GM21526 (cell line): ENCODE data around the gene SGIP1.
"Not testable (repeated sequence)": the region's sequence is repeated elsewhere in the genome, so short reads cannot be mapped to it uniquely, and the experiment has no call there.

Experiments
- ATAC-seq: cut with Tn5 transposase; IDR thresholded peaks from one replicate; pipeline ENCODE4 v1.9.1; 2021; ENCODE audit warnings: moderate library complexity; ENCODE audit not compliant: unreplicated experiment, low FRiP score

The SGIP1 gene

DNA sequence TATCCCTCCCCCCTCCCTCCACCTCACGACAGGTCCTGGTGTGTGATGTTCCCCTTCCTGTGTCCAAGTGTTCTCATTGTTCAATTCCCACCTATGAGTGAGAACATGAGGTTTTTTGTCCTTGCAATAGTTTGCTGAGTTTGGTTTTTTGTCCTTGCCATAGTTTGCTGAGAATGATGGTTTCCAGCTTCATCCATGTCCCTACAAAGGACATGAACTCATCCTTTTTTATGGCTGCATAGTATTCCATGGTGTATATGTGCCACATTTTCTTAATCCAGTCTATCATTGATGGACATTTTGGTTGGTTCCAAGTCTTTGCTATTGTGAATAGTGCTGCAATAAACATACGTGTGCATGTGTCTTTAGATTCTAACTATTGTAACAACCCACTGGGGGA, 261.9 kb downstream of the SGIP1 start:
- not testable (repeated sequence) for ATAC-seq
